GM12878 (cell line): ENCODE results near the gene HOXC9. TPM values are rescaled to one million over a fixed set of nuclear protein-coding genes. Genes with fewer than 3 reads are reported as not detected.

Experiments used
- ATAC-seq: fragments of 200-7000 bp; cut with Tn5 transposase; 3 replicates; pipeline ENCODE4 v1.9.1; 2020; ENCODE audit warnings: mild to moderate bottlenecking, moderate library complexity
- BruUV-seq: library from RNA; stranded (reverse); fragments of 400-500 nt; replicated peaks from 2 replicates; lab custom pipeline; 2021; lab: Mats Ljungman, UMichigan
- CTCF ChIA-PET: fragments of 300-600 bp; sonication (Branson Sonifier 250); formaldehyde crosslinking; extraction: SDS; loops from one replicate; lab custom pipeline; 2021; ENCODE audit warnings: inconsistent platforms; lab: Yijun Ruan, JAX
- POLR2A ChIA-PET: fragments of 350-600 bp; formaldehyde crosslinking; extraction: SDS; loops from one replicate; lab custom pipeline; 2021; ENCODE audit warnings: inconsistent platforms; lab: Charles Lee
- RAD21 ChIA-PET: fragments of 300-600 bp; sonication (Branson Sonifier 250); formaldehyde crosslinking; loops from one replicate; lab custom pipeline; 2023; ENCODE audit warnings: antibody characterized with exemption; ENCODE audit not compliant: unreplicated experiment; lab: Charles Lee
- SMC1A ChIA-PET: fragments of 300-600 bp; sonication (Branson Sonifier 250); formaldehyde crosslinking; loops from one replicate; lab custom pipeline; 2023; ENCODE audit not compliant: unreplicated experiment, uncharacterized antibody; lab: Charles Lee
- DNase-seq: peaks from one replicate; pipeline ENCODE4 v3.0.0-alpha.2; 2011; ENCODE audit warnings: low read depth, low spot score
- FAIRE-seq: peaks from 3 replicates; lab custom pipeline; 2011; peaks lifted over from hg19 to GRCh38; lab: Jason Lieb, UNC
- H2AFZ ChIP-seq: 2 replicates; pipeline ENCODE4 v1.6.0; 2011; ENCODE audit warnings: low read depth, low read length, control low read depth; ENCODE audit not compliant: control insufficient read depth
- H3K27ac ChIP-seq: 2 replicates; pipeline ENCODE4 v1.5.1; 2011; ENCODE audit warnings: control low read depth; ENCODE audit not compliant: control insufficient read depth, insufficient read depth
- H3K27me3 ChIP-seq, 2 experiments: replicated peaks in 1 of 2; 2 replicates each; pipeline versions ENCODE4 v1.6.0 to v1.6.1; 2011; ENCODE audit warnings: low read length in 1 of 2; ENCODE audit not compliant: control insufficient read depth in 2 of 2, insufficient read depth in 2 of 2
- H3K36me3 ChIP-seq, 2 experiments: 2 replicates each; pipeline ENCODE4 v1.5.1; 2011; ENCODE audit warnings: low read length in 1 of 2; ENCODE audit not compliant: control insufficient read depth in 2 of 2, insufficient read depth in 2 of 2
- H3K4me1 ChIP-seq: 2 replicates; pipeline ENCODE4 v1.6.1; 2011; ENCODE audit warnings: mild to moderate bottlenecking, low read length, moderate library complexity, mixed read lengths; ENCODE audit not compliant: control insufficient read depth, insufficient read depth
- H3K4me2 ChIP-seq: 2 replicates; pipeline ENCODE4 v1.6.0; 2011; ENCODE audit warnings: control low read depth; ENCODE audit not compliant: control insufficient read depth, insufficient read depth
- H3K4me3 ChIP-seq: fragments of 200-600 bp; sonication (generic); 2 replicates; pipeline ENCODE4 v1.5.1; 2016
- H3K79me2 ChIP-seq: 2 replicates; pipeline ENCODE4 v1.6.0; 2011; ENCODE audit warnings: low read length; ENCODE audit not compliant: control insufficient read depth, insufficient read depth
- H3K9ac ChIP-seq: 2 replicates; pipeline ENCODE4 v1.8.0; 2011; ENCODE audit warnings: low read length, control low read depth, mixed read lengths; ENCODE audit not compliant: control insufficient read depth, insufficient read depth
- H3K9me3 ChIP-seq: replicated peaks from 3 replicates; pipeline ENCODE4 v1.5.1; 2011; ENCODE audit warnings: mild to moderate bottlenecking, low read length; ENCODE audit not compliant: control insufficient read depth, insufficient read depth
- H4K20me1 ChIP-seq: 2 replicates; pipeline ENCODE4 v1.6.0; 2011; ENCODE audit not compliant: control insufficient read depth, insufficient read depth
- EZH2 ChIP-seq: IDR thresholded peaks from 2 replicates; pipeline ENCODE4 v1.6.1; 2012; ENCODE audit warnings: low read depth, mild to moderate bottlenecking, control low read depth, inconsistent platforms, low read length, borderline replicate concordance; ENCODE audit not compliant: control insufficient read depth
- FOXK2 ChIP-seq: fragments of 450-650 bp; IDR thresholded peaks from 2 replicates; pipeline ENCODE4 v1.6.1; 2017; ENCODE audit warnings: mild to moderate bottlenecking, moderate library complexity
- IKZF1 ChIP-seq: fragments of 450-650 bp; conservative IDR thresholded peaks from 2 replicates; pipeline ENCODE4 v1.6.1; 2017; ENCODE audit warnings: antibody characterized with exemption, mild to moderate bottlenecking
- RELA ChIP-seq: fragments of 450-650 bp; IDR thresholded peaks from 2 replicates; pipeline ENCODE4 v1.8.0; 2014; ENCODE audit warnings: borderline replicate concordance; ENCODE audit not compliant: partially characterized antibody
- SUPT20H ChIP-seq: IDR thresholded peaks from 2 replicates; pipeline ENCODE4 v1.6.1; 2011; ENCODE audit warnings: low read depth, mild to moderate bottlenecking, low read length, moderate library complexity, borderline replicate concordance; ENCODE audit not compliant: control insufficient read depth
- TAF1 ChIP-seq: IDR thresholded peaks from 2 replicates; pipeline ENCODE4 v1.6.1; 2011; ENCODE audit warnings: mild to moderate bottlenecking, low read depth, low read length, borderline replicate concordance
- WGBS: methylation state at CpG from one replicate; pipeline ENCODE4 v1.1.6; 2016; ENCODE audit warnings: low lambda C conversion rate; ENCODE audit not compliant: insufficient replicate concordance, insufficient coverage; ENCODE audit errors: missing lambda C conversion rate; 5-methylcytosine and 5-hydroxymethylcytosine counted together
- in situ Hi-C: fragments of 300-500 bp; cut with MboI; formaldehyde crosslinking; loops from 9 replicates; pipeline ENCODE4 v1.14.3; 2018; ENCODE audit warnings: mixed read lengths
- intact Hi-C: fragments of 100-400 bp; cut with micrococcal nuclease; formaldehyde crosslinking; loops from one replicate; pipeline ENCODE4 v1.14.2; 2022; ENCODE audit not compliant: unreplicated experiment
- polyA plus RNA-seq, 11 experiments: library from polyadenylated mRNA; depleted of rRNA in 4 of 11; unstranded in 6 of 11; stranded (reverse) in 5 of 11; fragments of >200 nt; fragmentation: Nextera tagmentation in 4 of 11; fragmentation: Illumina TruSeq in 1 of 11; extraction: Ambion mirVana in 4 of 11; extraction: Trizol in 1 of 11; gene quantifications; 1 replicate in 1 of 11; 2 replicates in 10 of 11; pipeline versions ENCODE4 v1.2.1 to v1.2.3, GENCODE V29; 2011 to 2016; ENCODE audit warnings: inconsistent platforms in 2 of 11, missing spikeins in 2 of 11, low read depth in 1 of 11
- total RNA-seq, 4 experiments: library from RNA; depleted of rRNA in 3 of 4; stranded (reverse); fragments of >200 nt in 3 of 4; fragmentation: Illumina TruSeq in 1 of 4; extraction: Trizol in 1 of 4; gene quantifications; 2 replicates each; pipeline versions ENCODE4 v1.2.1 to v1.2.3, GENCODE V29; 2013 to 2021
- TF ChIP-seq, protein P1 (sequence below): IDR thresholded peaks from 2 replicates; pipeline ENCODE4 v1.6.1; 2012; ENCODE audit warnings: mild to moderate bottlenecking, low read depth, low read length
- TF ChIP-seq, protein P2 (sequence below): fragments of 450-650 bp; IDR thresholded peaks from 2 replicates; pipeline ENCODE4 v1.6.1; 2018; ENCODE audit warnings: mild to moderate bottlenecking, low read depth, moderate library complexity; ENCODE audit not compliant: partially characterized antibody

The HOXC9 gene
- total and polyA plus RNA-seq, 10 of the 15 experiments (the other 5 are each of a cell fraction or from before 2014, with no cell fraction given): not detected

DNA sequence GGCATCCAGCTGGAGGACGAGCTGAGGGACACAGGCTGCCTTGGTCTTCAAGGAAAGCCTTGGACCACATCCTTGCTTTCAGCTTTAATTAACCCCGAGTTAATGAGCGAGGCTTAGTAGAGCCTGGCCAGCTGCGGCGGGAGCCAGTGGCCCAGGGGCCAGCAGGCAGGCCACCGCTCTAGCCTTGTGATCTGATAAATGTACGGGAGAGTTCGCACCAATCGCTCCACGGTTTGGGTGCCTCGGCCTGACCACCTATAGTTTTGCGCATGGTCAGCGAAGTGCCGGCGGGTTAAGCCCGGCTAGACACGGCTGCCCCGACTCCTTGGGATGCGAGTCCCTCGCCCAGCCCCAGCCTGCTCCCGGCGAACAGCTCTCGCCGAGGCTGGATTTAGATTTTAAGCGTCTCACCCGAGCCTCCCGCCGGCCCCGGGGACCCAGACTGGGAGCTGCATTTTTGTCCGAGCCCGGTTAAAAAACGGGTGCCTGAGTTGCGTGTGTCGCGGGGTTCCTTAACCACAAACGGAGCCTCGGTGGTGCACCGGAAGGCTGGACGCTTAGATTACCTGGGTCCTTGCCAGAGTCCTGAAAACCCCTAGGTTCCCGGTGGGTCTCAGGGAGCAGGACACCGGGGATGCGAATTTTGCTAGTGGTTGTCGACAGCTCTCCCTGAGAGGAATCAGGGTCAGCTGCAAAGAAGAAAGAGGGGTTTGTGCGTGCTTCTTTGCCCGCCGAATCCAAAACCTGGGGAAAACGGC, 48.2 kb upstream of the HOXC9 start:
- intact Hi-C loops: no loop called here
- Histone ChIP-seq H3K9me3 (no peaks in the 10 kb centered on the region), H3K4me2 (no peak overlapping the region), H3K4me3 (no peak overlapping the region), H3K79me2 (no peaks in the 10 kb centered on the region), H4K20me1 (no peaks in the 10 kb centered on the region), H3K27me3 (peaks cover 37 to 43% of the 10 kb centered on the region in 2 experiments), H3K27ac (no peak overlapping the region), H3K9ac (no peak overlapping the region), H3K4me1 (no peaks in the 10 kb centered on the region), H3K36me3 (no peaks in the 10 kb centered on the region), H2AFZ (no peak overlapping the region)
- ChIA-PET CTCF (interaction anchor here (0.6 kb wide), 1 partner anchor 13 kb away, joined by 3 read pairs; no protein-coding TSS in a partner anchor), POLR2A (no interaction called here), RAD21 (interaction anchor here (1.3 kb wide), 1 partner anchor 249 kb away, joined by 3 read pairs; no protein-coding TSS in a partner anchor), SMC1A (no interaction called here)
- ATAC-seq (no peak), FAIRE-seq (no peak), DNase-seq (no peak)
- no TSS peak for BruUV-seq
- peak; percentile 61; the same call in 1 of the 2 replicates for TF ChIP-seq EZH2
- no peak for TF ChIP-seq SUPT20H
- in situ Hi-C loops: no loop called here
- WGBS: 26% methylated on average over 47 of the region's 47 CpGs

DNA sequence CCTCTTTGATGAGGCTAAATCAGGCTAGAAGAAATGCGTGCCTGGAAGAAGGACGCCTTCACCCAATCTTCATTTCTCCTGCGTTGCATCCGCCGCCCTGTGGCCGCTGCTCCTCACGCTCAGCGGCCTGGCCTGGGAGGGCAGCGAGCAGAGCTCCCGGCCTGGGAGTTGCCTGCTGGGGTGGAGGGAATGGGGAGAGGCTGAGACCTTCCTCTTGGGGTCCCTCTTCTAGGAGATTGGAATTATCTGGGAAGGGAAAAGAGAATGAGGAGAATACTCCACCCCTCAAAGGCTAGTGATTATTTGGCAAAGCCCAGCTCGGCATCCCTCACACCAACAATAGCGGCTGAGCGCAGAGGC, 47.6 kb upstream of the HOXC9 start:
- ChIA-PET RAD21 (interaction anchor here (1.3 kb wide), 1 partner anchor 250 kb away, joined by 3 read pairs; no protein-coding TSS in a partner anchor), SMC1A (no interaction called here), POLR2A (no interaction called here), CTCF (interaction anchor here (0.6 kb wide), 1 partner anchor 14 kb away, joined by 3 read pairs; no protein-coding TSS in a partner anchor)
- Histone ChIP-seq H3K27ac (no peak overlapping the region), H3K36me3 (no peaks in the 10 kb centered on the region), H3K9ac (no peak overlapping the region), H2AFZ (no peak overlapping the region), H3K9me3 (no peaks in the 10 kb centered on the region), H3K4me3 (no peak overlapping the region), H4K20me1 (no peaks in the 10 kb centered on the region), H3K79me2 (no peaks in the 10 kb centered on the region), H3K27me3 (peaks cover 39 to 49% of the 10 kb centered on the region in 2 experiments), H3K4me1 (no peaks in the 10 kb centered on the region), H3K4me2 (no peak overlapping the region)
- ATAC-seq (no peak), DNase-seq (no peak), FAIRE-seq (no peak)
- in situ Hi-C loops (no loop called here), intact Hi-C loops (no loop called here)
- WGBS: 31% methylated on average over 13 of the region's 13 CpGs
- no TSS peak for BruUV-seq
- TF ChIP-seq FOXK2 (no peak), RELA (no peak), TAF1 (no peak), IKZF1 (no peak)
- TF ChIP-seq, protein P1, sequence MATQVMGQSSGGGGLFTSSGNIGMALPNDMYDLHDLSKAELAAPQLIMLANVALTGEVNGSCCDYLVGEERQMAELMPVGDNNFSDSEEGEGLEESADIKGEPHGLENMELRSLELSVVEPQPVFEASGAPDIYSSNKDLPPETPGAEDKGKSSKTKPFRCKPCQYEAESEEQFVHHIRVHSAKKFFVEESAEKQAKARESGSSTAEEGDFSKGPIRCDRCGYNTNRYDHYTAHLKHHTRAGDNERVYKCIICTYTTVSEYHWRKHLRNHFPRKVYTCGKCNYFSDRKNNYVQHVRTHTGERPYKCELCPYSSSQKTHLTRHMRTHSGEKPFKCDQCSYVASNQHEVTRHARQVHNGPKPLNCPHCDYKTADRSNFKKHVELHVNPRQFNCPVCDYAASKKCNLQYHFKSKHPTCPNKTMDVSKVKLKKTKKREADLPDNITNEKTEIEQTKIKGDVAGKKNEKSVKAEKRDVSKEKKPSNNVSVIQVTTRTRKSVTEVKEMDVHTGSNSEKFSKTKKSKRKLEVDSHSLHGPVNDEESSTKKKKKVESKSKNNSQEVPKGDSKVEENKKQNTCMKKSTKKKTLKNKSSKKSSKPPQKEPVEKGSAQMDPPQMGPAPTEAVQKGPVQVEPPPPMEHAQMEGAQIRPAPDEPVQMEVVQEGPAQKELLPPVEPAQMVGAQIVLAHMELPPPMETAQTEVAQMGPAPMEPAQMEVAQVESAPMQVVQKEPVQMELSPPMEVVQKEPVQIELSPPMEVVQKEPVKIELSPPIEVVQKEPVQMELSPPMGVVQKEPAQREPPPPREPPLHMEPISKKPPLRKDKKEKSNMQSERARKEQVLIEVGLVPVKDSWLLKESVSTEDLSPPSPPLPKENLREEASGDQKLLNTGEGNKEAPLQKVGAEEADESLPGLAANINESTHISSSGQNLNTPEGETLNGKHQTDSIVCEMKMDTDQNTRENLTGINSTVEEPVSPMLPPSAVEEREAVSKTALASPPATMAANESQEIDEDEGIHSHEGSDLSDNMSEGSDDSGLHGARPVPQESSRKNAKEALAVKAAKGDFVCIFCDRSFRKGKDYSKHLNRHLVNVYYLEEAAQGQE: no peak
- TF ChIP-seq, protein P2, sequence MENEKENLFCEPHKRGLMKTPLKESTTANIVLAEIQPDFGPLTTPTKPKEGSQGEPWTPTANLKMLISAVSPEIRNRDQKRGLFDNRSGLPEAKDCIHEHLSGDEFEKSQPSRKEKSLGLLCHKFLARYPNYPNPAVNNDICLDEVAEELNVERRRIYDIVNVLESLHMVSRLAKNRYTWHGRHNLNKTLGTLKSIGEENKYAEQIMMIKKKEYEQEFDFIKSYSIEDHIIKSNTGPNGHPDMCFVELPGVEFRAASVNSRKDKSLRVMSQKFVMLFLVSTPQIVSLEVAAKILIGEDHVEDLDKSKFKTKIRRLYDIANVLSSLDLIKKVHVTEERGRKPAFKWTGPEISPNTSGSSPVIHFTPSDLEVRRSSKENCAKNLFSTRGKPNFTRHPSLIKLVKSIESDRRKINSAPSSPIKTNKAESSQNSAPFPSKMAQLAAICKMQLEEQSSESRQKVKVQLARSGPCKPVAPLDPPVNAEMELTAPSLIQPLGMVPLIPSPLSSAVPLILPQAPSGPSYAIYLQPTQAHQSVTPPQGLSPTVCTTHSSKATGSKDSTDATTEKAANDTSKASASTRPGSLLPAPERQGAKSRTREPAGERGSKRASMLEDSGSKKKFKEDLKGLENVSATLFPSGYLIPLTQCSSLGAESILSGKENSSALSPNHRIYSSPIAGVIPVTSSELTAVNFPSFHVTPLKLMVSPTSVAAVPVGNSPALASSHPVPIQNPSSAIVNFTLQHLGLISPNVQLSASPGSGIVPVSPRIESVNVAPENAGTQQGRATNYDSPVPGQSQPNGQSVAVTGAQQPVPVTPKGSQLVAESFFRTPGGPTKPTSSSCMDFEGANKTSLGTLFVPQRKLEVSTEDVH: no peak
